Neuronal stem cell (in vitro differentiated cells): ENCODE measurements around the gene ZMAT5.

Experiments used
- DNase-seq: peaks from one replicate; pipeline ENCODE4 v3.0.0-alpha.2; 2013; ENCODE audit warnings: low spot score
- H2AFZ ChIP-seq: one replicate; pipeline ENCODE4 v1.6.1; 2013; ENCODE audit warnings: mild to moderate bottlenecking, low read length, inconsistent platforms
- H2AK5ac ChIP-seq: 2 replicates; pipeline ENCODE4 v1.6.1; 2013; ENCODE audit warnings: low read depth, mild to moderate bottlenecking, inconsistent platforms, low read length, moderate library complexity, mixed read lengths
- H2BK120ac ChIP-seq: 2 replicates; pipeline ENCODE4 v1.6.1; 2013; ENCODE audit warnings: low read depth, mild to moderate bottlenecking, inconsistent platforms, low read length, moderate library complexity, mixed read lengths
- H2BK12ac ChIP-seq: one replicate; pipeline ENCODE4 v1.6.1; 2013; ENCODE audit warnings: low read length, inconsistent platforms
- H2BK15ac ChIP-seq: 2 replicates; pipeline ENCODE4 v1.6.1; 2013; ENCODE audit warnings: mild to moderate bottlenecking, low read length, inconsistent platforms, mixed read lengths
- H2BK5ac ChIP-seq: one replicate; pipeline ENCODE4 v1.6.1; 2013; ENCODE audit warnings: inconsistent platforms, mild to moderate bottlenecking, low read length, moderate library complexity
- H3K14ac ChIP-seq: one replicate; pipeline ENCODE4 v1.6.1; 2013; ENCODE audit warnings: low read length, inconsistent platforms
- H3K18ac ChIP-seq: 2 replicates; pipeline ENCODE4 v1.6.1; 2013; ENCODE audit warnings: low read length, inconsistent platforms
- H3K23ac ChIP-seq: 2 replicates; pipeline ENCODE4 v1.6.1; 2013; ENCODE audit warnings: low read depth, mild to moderate bottlenecking, mixed read lengths, low read length, inconsistent platforms; ENCODE audit not compliant: poor library complexity
- H3K27ac ChIP-seq: replicated peaks from 3 replicates; pipeline ENCODE4 v1.5.1; 2013; ENCODE audit warnings: low read length, inconsistent platforms
- H3K27me3 ChIP-seq, 3 experiments: 2 replicates each; pipeline ENCODE4 v1.6.1; 2013; ENCODE audit warnings: low read length in 3 of 3, mild to moderate bottlenecking in 2 of 3, inconsistent platforms in 1 of 3, low read depth in 1 of 3, mixed read lengths in 1 of 3, moderate library complexity in 1 of 3; ENCODE audit not compliant: control insufficient read depth in 3 of 3, insufficient read depth in 3 of 3
- H3K36me3 ChIP-seq, 2 donors: replicated peaks in 1 of 2; 2 replicates each; pipeline ENCODE4 v1.6.1; 2013; ENCODE audit warnings: low read length in 2 of 2; ENCODE audit not compliant: control insufficient read depth in 2 of 2, insufficient read depth in 2 of 2
- H3K4ac ChIP-seq: 2 replicates; pipeline ENCODE4 v1.6.1; 2013; ENCODE audit warnings: inconsistent platforms, mild to moderate bottlenecking, low read length, moderate library complexity
- H3K4me1 ChIP-seq, 2 donors: 1 replicate in 1 of 2; 2 replicates in 1 of 2; pipeline ENCODE4 v1.6.1; 2013; ENCODE audit warnings: low read length in 2 of 2, low read depth in 1 of 2; ENCODE audit not compliant: control insufficient read depth in 2 of 2, insufficient read depth in 1 of 2
- H3K4me2 ChIP-seq: one replicate; pipeline ENCODE4 v1.6.1; 2013; ENCODE audit warnings: mild to moderate bottlenecking, low read length, inconsistent platforms; ENCODE audit not compliant: insufficient read depth, poor library complexity, severe bottlenecking
- H3K4me3 ChIP-seq, 2 donors: 2 replicates each; pipeline ENCODE4 v1.5.1; 2013; ENCODE audit warnings: low read length in 2 of 2, mild to moderate bottlenecking in 2 of 2, inconsistent platforms in 1 of 2, moderate library complexity in 1 of 2
- H3K79me1 ChIP-seq: one replicate; pipeline ENCODE4 v1.6.1; 2013; ENCODE audit warnings: low read depth, mild to moderate bottlenecking, inconsistent platforms, low read length, moderate library complexity
- H3K9ac ChIP-seq: one replicate; pipeline ENCODE4 v1.6.1; 2013; ENCODE audit warnings: mild to moderate bottlenecking, low read depth, low read length, inconsistent platforms; ENCODE audit not compliant: poor library complexity
- H3K9me3 ChIP-seq, 2 donors: replicated peaks in 1 of 2; 2 replicates each; pipeline versions ENCODE3 to v1.6.1; 2013; ENCODE audit warnings: low read length in 2 of 2, mild to moderate bottlenecking in 2 of 2, inconsistent platforms in 1 of 2, low read depth in 1 of 2, mixed read lengths in 1 of 2, moderate library complexity in 1 of 2; ENCODE audit not compliant: control insufficient read depth in 2 of 2, insufficient read depth in 1 of 2
- H4K8ac ChIP-seq: one replicate; pipeline ENCODE4 v1.6.1; 2013; ENCODE audit warnings: low read depth, mild to moderate bottlenecking, inconsistent platforms, low read length, moderate library complexity
- H4K91ac ChIP-seq: one replicate; pipeline ENCODE4 v1.6.1; 2013; ENCODE audit warnings: low read length, low read depth, mild to moderate bottlenecking, inconsistent platforms; ENCODE audit not compliant: poor library complexity
- WGBS, 2 donors: extraction: QIAGEN DNeasy Blood & Tissue Kit; methylation state at CpG; one replicate each; pipeline ENCODE4 v1.1.7; 2013; ENCODE audit warnings: missing lambda C conversion rate in 2 of 2, mixed read lengths in 1 of 2; ENCODE audit not compliant: insufficient read length in 2 of 2, insufficient replicate concordance in 1 of 2; ENCODE audit errors: extremely low coverage in 2 of 2; 5-methylcytosine and 5-hydroxymethylcytosine counted together

Gene ZMAT5

GRCh38 chr22:29715240-29715639 is 51.6 kb downstream of the ZMAT5 start:
- Histone ChIP-seq H2BK12ac (no peak overlapping the region), H2AK5ac (no peak overlapping the region), H4K8ac (no peak overlapping the region), H3K27ac (no peak overlapping the region), H3K36me3 (no peaks in the 10 kb centered on the region), H3K18ac (peak overlapping the region; percentile 63), H2BK15ac (no peak overlapping the region), H3K9me3 (peaks cover 0 to 5% of the 10 kb centered on the region in 2 donors), H3K14ac (peak overlapping the region; percentile 33), H3K4me2 (no peak overlapping the region), H2AFZ (no peak overlapping the region), H3K27me3 (peaks cover 10 to 72% (median 31%) of the 10 kb centered on the region in 3 experiments), H2BK5ac (no peak overlapping the region), H2BK120ac (no peak overlapping the region), H3K9ac (no peak overlapping the region), H3K4me3 (no peak overlapping the region), H3K4me1 (peaks cover 0 to 6% of the 10 kb centered on the region in 2 donors), H4K91ac (no peak overlapping the region), H3K23ac (no peak overlapping the region), H3K79me1 (peaks cover 2% of the 10 kb centered on the region), H3K4ac (no peak overlapping the region)
- no peak for DNase-seq
- no CpG with 5 or more reads among the region's 13 CpGs for WGBS, 2 donors

DNA sequence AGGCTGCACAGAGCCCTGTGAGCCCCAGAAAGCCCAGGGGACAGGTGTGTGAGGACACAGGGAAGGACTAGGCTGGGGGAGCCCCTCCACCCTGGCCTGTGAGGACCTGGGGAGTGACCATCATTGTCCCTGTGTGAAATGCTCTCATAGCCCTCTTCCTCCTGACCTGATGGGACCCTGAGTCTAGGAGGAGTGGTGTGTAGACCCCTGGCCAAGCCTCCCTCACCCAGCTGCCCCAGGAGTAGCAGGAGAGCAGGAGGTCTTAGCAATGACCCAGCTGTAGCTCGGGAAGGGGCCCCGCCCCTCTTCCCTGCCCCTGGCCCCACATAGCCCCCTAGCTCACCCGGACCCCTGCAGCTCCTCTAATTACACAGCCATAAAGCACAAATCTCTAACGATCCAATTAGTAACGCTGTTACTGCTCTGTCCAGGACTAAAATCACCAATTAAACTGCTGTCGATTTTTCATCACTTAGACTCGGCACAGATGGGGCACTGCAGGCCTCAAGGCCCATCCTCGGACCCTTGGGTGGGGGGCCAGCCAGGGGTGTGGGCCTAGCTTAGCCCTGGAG is 53.6 kb downstream of the ZMAT5 start:
- WGBS, 2 donors = no CpG with 5 or more reads among the region's 8 CpGs
- no peak overlapping the region for H4K91ac ChIP-seq
- H2BK15ac ChIP-seq = no peak overlapping the region
- H2BK12ac ChIP-seq = no peak overlapping the region
- no peaks in the 10 kb centered on the region for H3K36me3 ChIP-seq
- no peak overlapping the region for H2AK5ac ChIP-seq
- peaks cover 2% of the 10 kb centered on the region for H3K79me1 ChIP-seq
- no peak overlapping the region for H4K8ac ChIP-seq
- no peak overlapping the region for H3K23ac ChIP-seq
- peaks cover 0 to 2% of the 10 kb centered on the region in 2 donors for H3K9me3 ChIP-seq
- peaks cover 0 to 6% of the 10 kb centered on the region in 2 donors for H3K4me1 ChIP-seq
- H3K27ac ChIP-seq = no peak overlapping the region
- H3K4ac ChIP-seq = no peak overlapping the region
- H3K4me3 ChIP-seq = no peak overlapping the region
- H2BK5ac ChIP-seq = no peak overlapping the region
- H2AFZ ChIP-seq = no peak overlapping the region
- H3K14ac ChIP-seq = peak overlapping the region; percentile 32
- H3K27me3 ChIP-seq = peaks cover 0 to 62% (median 12%) of the 10 kb centered on the region in 3 experiments
- no peak overlapping the region for H2BK120ac ChIP-seq
- no peak overlapping the region for H3K9ac ChIP-seq
- peak overlapping the region; percentile 74 for H3K18ac ChIP-seq
- no peak for DNase-seq
- no peak overlapping the region for H3K4me2 ChIP-seq

- H2AK5ac ChIP-seq = peak overlapping the region; percentile 61
- no peak overlapping the region for H3K9ac ChIP-seq
- H3K9me3 ChIP-seq = peaks cover 0 to 2% of the 10 kb centered on the region in 2 donors
- peaks cover 0 to 57% (median 5%) of the 10 kb centered on the region in 3 experiments for H3K27me3 ChIP-seq
- no peak overlapping the region for H3K23ac ChIP-seq
- no peak overlapping the region for H3K4me2 ChIP-seq
- no CpG with 5 or more reads among the region's 2 CpGs for WGBS, 2 donors
- no peak overlapping the region for H2BK15ac ChIP-seq
- H2BK5ac ChIP-seq = no peak overlapping the region
- H3K14ac ChIP-seq = no peak overlapping the region
- no peak overlapping the region for H4K91ac ChIP-seq
- no peak overlapping the region for H4K8ac ChIP-seq
- no peak overlapping the region for H2AFZ ChIP-seq
- no peak overlapping the region for H3K4ac ChIP-seq
- peaks cover 2% of the 10 kb centered on the region for H3K79me1 ChIP-seq
- no peak overlapping the region for H2BK12ac ChIP-seq
- no peak overlapping the region for H3K27ac ChIP-seq
- H3K4me1 ChIP-seq = peaks cover 0 to 6% of the 10 kb centered on the region in 2 donors
- no peak overlapping the region for H2BK120ac ChIP-seq
- peak overlapping the region; percentile 24 for H3K18ac ChIP-seq
- no peaks in the 10 kb centered on the region for H3K36me3 ChIP-seq
- DNase-seq = no peak
- H3K4me3 ChIP-seq = no peak overlapping the region
Measured at GRCh38 chr22:29712119-29712518, 54.7 kb downstream of the ZMAT5 start.

DNA sequence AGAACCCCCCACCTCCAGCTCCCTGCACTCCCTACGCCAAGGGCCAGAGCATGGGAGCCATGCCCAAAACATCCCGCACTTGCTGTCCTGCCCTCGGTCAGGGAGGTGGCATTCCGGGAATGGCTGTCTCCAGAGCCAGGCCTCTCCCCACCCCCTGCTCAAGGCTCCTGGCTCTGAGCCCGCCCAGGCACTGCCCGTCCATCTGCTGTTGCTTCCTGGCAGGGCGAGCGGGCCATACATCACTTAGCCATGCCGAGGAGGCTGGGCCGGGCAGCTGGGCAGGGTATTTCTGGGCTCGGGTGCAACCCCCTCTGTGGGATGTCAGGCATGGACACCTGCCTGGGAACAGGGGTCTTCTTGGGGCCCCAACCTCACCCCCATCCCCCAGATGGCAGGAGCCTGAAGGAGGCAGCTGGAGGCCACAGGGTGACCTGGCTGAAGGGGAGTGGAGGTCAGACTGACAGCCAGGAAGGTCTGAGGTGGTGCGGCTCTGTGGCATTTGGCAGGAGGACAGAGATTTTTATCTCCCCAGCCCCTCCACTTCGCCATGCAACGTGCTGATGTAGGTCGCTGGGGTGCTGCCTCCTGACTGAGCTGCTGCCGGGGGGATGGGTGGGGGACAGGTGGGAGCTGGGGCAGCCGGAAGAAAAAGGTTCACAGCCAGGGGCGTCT is 55.7 kb downstream of the ZMAT5 start:
- Histone ChIP-seq H3K79me1 (peaks cover 2% of the 10 kb centered on the region), H3K27me3 (peaks cover 0 to 54% (median 3%) of the 10 kb centered on the region in 3 experiments), H4K91ac (no peak overlapping the region), H2BK120ac (no peak overlapping the region), H3K4me2 (no peak overlapping the region), H3K18ac (peak overlapping the region; percentile 4), H3K9me3 (peaks cover 0 to 2% of the 10 kb centered on the region in 2 donors), H3K27ac (no peak overlapping the region), H3K4ac (no peak overlapping the region), H3K4me1 (peaks cover 7 to 8% of the 10 kb centered on the region in 2 donors), H3K23ac (peak overlapping the region; percentile 23), H2BK5ac (peak overlapping the region; percentile 29), H3K9ac (peak overlapping the region; percentile 63), H2BK15ac (no peak overlapping the region), H3K14ac (peak overlapping the region; percentile 43), H2AFZ (no peak overlapping the region), H2AK5ac (no peak overlapping the region), H4K8ac (no peak overlapping the region), H3K36me3 (no peaks in the 10 kb centered on the region), H3K4me3 (no peak overlapping the region), H2BK12ac (no peak overlapping the region)
- WGBS, 2 donors = no CpG with 5 or more reads among the region's 18 CpGs
- no peak for DNase-seq
